NB4 (cell line): Measurements from ENCODE around the gene SPPL3.
A peak's percentile ranks its signal among the peaks of the same experiment; 100 is the strongest.
"Not testable (repeated sequence)": the region's sequence is repeated elsewhere in the genome, so short reads cannot be mapped to it uniquely, and the experiment has no call there.

ENCODE experiments used
- DNase-seq: peaks from one replicate; pipeline ENCODE4 v3.0.0; 2010; ENCODE audit warnings: low read depth
- H3K4me3 ChIP-seq: one replicate; pipeline ENCODE4 v1.5.1; 2011; ENCODE audit warnings: mild to moderate bottlenecking, low read depth, low read length, moderate library complexity
- MYC ChIP-seq: IDR thresholded peaks from 2 replicates; pipeline ENCODE4 v1.6.1; 2011; ENCODE audit warnings: low read depth, low read length
- POLR2A ChIP-seq: IDR thresholded peaks from 2 replicates; pipeline ENCODE4 v1.6.1; 2011; ENCODE audit warnings: mild to moderate bottlenecking; ENCODE audit not compliant: insufficient read length; ENCODE audit errors: extremely low read depth
- TF ChIP-seq, protein P1 (sequence below): IDR thresholded peaks from one replicate; pipeline ENCODE4 v1.5.1; 2012; ENCODE audit warnings: low read depth, low read length
- TF ChIP-seq, protein P2 (sequence below): IDR thresholded peaks from 2 replicates; pipeline ENCODE4 v1.6.1; 2011; ENCODE audit warnings: low read depth, low read length

The SPPL3 gene

DNA sequence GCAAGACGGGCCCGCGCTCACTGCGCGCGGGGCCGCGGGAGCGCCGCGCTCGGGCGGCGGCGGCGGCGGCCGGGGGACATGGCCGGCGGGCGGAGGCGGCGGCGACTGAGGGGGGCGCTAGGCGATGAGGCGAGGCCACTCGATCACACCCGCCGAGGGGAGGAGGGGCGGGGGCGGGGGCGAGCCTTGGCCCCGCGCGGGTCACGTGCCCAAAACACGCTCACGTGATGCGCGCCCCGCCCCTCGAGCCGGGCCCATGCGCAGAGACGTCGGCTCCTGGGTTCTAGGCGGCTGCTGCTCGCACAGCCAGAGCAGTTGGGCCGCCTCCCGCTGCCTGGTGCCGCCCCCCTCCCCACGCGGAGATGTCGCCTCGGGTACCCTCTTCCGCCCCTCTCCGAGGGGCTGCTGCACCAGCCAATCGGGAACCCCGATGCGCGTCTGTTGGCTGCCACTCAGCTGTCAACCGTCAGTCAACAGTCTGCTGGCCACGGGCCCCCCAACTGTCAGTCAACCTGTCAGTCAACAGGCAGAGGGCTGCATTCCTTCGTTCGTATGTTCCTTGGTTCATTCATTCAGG, at the start of gene SPPL3:
Gene SPPL3 (minus strand): TSS at position 162 of the 577 bp plus-strand sequence. CDS start 491 bp downstream, outside the sequence.
- DNase-seq = peak; percentile 97
- peak; percentile 73 for TF ChIP-seq POLR2A
- TF ChIP-seq, protein P1, sequence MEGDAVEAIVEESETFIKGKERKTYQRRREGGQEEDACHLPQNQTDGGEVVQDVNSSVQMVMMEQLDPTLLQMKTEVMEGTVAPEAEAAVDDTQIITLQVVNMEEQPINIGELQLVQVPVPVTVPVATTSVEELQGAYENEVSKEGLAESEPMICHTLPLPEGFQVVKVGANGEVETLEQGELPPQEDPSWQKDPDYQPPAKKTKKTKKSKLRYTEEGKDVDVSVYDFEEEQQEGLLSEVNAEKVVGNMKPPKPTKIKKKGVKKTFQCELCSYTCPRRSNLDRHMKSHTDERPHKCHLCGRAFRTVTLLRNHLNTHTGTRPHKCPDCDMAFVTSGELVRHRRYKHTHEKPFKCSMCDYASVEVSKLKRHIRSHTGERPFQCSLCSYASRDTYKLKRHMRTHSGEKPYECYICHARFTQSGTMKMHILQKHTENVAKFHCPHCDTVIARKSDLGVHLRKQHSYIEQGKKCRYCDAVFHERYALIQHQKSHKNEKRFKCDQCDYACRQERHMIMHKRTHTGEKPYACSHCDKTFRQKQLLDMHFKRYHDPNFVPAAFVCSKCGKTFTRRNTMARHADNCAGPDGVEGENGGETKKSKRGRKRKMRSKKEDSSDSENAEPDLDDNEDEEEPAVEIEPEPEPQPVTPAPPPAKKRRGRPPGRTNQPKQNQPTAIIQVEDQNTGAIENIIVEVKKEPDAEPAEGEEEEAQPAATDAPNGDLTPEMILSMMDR = no peak
- TF ChIP-seq MYC = peak; percentile 25
- TF ChIP-seq, protein P2, sequence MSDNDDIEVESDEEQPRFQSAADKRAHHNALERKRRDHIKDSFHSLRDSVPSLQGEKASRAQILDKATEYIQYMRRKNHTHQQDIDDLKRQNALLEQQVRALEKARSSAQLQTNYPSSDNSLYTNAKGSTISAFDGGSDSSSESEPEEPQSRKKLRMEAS = peak; percentile 98
- peak within 1 kb of the TSS; percentile 82 for H3K4me3 ChIP-seq

- H3K4me3 ChIP-seq = no peak overlapping the region
- TF ChIP-seq, protein P1 = no peak
- TF ChIP-seq POLR2A = no peak
- TF ChIP-seq, protein P2 = no peak
- TF ChIP-seq MYC = no peak
- no peak for DNase-seq
Observed at GRCh38 chr12:120950807-120951206, 46.6 kb upstream of the SPPL3 start.

GRCh38 chr12:120950260-120950799, 46.2 kb upstream of the SPPL3 start:
- DNase-seq, H3K4me3 ChIP-seq: not testable (repeated sequence)

DNA sequence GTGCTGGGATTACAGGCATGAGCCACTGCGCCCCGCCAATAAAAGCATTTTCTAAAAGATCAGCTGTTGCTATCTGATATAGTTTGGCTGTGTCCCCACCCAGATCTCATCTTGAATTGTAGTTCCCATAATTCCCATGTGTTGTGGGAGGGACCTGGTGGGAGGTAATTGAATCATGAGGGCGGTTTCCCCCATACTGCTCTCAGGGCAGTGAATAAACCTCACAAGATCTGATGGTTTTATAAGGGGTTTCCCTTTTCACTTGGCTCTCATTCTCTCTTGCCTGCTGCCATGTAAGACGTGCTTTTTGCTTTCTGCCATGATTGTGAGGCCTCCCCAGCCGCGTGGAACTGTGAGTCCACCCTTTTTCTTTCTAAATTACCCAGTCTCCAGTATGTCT, 41.4 kb upstream of the SPPL3 start:
- not testable (repeated sequence) for H3K4me3 ChIP-seq, DNase-seq

- DNase-seq = peak; percentile 76
- no peak overlapping the region for H3K4me3 ChIP-seq
- TF ChIP-seq, protein P1 = peak; percentile 99
- TF ChIP-seq MYC (no peak), POLR2A (no peak)
Observed at GRCh38 chr12:120944645-120945217, 40.6 kb upstream of the SPPL3 start.

DNA sequence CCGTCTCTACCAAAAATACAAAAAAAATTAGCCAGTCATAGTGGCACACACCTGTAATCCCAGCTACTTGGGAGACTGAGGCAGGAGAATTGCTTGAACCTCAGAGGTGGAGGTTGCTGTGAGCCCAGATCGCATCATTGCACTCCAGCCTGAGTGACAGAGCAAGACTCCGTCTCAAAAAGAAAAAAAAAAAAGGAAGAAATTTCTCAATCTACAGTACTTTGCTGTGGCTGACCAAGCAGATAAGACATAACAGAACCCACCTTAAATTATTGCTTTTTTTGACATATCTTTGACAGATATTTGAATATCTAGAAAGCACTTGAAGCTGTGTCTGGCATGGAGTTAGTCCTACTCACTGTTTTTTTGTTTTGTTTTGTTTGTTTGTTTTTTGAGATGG, 39.3 kb upstream of the SPPL3 start:
- DNase-seq = no peak
- H3K4me3 ChIP-seq = no peak overlapping the region
- TF ChIP-seq MYC (no peak), POLR2A (no peak)
- TF ChIP-seq, protein P1 = no peak
- TF ChIP-seq, protein P2 = no peak

DNA sequence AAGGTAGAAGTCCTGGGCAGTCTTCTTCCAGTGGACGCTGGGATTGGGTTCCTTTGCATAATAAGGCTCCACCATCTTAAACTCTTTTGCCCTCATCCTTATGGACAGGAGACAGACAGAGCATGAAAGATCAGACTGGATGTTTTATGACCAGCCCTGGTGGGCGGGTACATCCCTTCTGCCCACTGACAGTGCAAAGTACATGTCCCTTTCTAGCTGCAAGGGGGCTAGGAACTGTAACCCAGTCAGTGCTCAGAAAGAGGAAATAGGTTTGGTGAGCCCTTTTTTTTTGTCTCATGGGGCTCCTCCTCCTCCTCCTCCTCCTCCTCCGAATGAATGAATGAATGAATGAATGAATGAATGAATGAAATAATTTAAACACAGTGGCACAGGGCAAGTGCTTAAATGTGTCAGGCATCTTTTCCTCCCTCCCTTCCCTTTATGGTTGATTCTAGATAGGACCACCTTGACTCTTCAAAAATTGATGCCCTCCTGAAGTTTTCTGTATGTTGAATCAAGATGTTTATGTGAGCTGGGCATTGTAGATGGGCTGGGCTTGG, 37.8 kb upstream of the SPPL3 start:
- peak; percentile 77 for DNase-seq
- no peak overlapping the region for H3K4me3 ChIP-seq
- TF ChIP-seq POLR2A (no peak), MYC (no peak)
- TF ChIP-seq, protein P1 = no peak
- TF ChIP-seq, protein P2 = no peak
